Transverse colon (tissue), 3 donors: ENCODE measurements around the gene FABP3.

Source experiments
- POLR2A ChIP-seq: fragments of 450-650 bp; IDR thresholded peaks from one replicate; pipeline ENCODE4 v1.6.1; 2016; ENCODE audit warnings: antibody characterized with exemption, mild to moderate bottlenecking, moderate library complexity
- TF ChIP-seq, protein P1 (sequence below), 5 experiments: fragments of 200-600 bp in 3 of 5; fragments of 450-650 bp in 2 of 5; sonication (generic) in 3 of 5; IDR thresholded peaks; 1 replicate in 2 of 5; 2 replicates in 3 of 5; pipeline ENCODE4 v1.5.1; 2016 to 2017; ENCODE audit warnings: antibody characterized with exemption in 5 of 5, inconsistent platforms in 3 of 5, mild to moderate bottlenecking in 2 of 5, moderate library complexity in 1 of 5

DNA sequence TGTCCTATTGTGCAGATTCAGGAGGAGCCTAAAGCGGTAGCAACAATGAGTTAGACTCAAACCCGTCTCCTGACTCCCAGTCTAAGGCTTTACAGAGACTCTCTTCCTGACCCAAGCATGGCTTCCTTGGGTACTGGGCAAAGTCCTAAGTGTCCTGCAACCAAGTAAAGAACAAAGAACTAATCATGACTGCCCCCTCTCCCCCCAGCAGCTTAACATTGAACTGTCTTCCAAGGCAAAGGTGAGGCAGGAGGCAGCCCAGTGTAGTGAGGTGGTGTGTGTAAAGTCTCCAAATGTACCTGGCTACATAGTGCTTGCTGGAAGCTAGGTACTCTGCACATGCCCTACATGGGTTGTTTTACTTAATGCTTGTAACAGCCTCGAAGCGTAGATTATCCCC, 2.3 kb downstream of the FABP3 start:
- TF ChIP-seq, protein P1, sequence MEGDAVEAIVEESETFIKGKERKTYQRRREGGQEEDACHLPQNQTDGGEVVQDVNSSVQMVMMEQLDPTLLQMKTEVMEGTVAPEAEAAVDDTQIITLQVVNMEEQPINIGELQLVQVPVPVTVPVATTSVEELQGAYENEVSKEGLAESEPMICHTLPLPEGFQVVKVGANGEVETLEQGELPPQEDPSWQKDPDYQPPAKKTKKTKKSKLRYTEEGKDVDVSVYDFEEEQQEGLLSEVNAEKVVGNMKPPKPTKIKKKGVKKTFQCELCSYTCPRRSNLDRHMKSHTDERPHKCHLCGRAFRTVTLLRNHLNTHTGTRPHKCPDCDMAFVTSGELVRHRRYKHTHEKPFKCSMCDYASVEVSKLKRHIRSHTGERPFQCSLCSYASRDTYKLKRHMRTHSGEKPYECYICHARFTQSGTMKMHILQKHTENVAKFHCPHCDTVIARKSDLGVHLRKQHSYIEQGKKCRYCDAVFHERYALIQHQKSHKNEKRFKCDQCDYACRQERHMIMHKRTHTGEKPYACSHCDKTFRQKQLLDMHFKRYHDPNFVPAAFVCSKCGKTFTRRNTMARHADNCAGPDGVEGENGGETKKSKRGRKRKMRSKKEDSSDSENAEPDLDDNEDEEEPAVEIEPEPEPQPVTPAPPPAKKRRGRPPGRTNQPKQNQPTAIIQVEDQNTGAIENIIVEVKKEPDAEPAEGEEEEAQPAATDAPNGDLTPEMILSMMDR (IDR thresholded peaks at IDR 0.05): no peak
- no peak for TF ChIP-seq POLR2A
